Left lung (tissue), 10 donors: ENCODE results near the gene RASSF8. TPM values are rescaled to one million over a fixed set of nuclear protein-coding genes. Genes with fewer than 3 reads are reported as not detected.

ENCODE experiments used
- ATAC-seq: fragments of 200-7000 bp; cut with Tn5 transposase; one replicate; pipeline ENCODE4 v1.9.1; 2020; ENCODE audit warnings: moderate library complexity
- DNase-seq, 4 donors: peaks; one replicate each; pipeline ENCODE4 v3.0.0-alpha.2; 2013 to 2020
- H3K27ac ChIP-seq, 2 donors: fragments of 200-600 bp; sonication (generic) in 1 of 2; one replicate each; pipeline versions ENCODE4 v1.5.0 to v1.8.0; 2020 to 2021
- H3K27me3 ChIP-seq, 2 donors: fragments of 200-600 bp; sonication (generic) in 1 of 2; one replicate each; pipeline versions ENCODE4 v1.5.0 to v1.8.0; 2020 to 2021
- H3K36me3 ChIP-seq, 2 donors: fragments of 200-600 bp; sonication (generic) in 1 of 2; one replicate each; pipeline versions ENCODE4 v1.5.0 to v1.8.0; 2020 to 2021
- H3K4me1 ChIP-seq, 2 donors: fragments of 200-600 bp; one replicate each; pipeline ENCODE4 v1.8.0; 2021
- H3K4me3 ChIP-seq, 2 donors: fragments of 200-600 bp; sonication (generic) in 1 of 2; one replicate each; pipeline versions ENCODE4 v1.5.0 to v1.8.0; 2020 to 2021; ENCODE audit warnings: mild to moderate bottlenecking in 1 of 2
- H3K9me3 ChIP-seq, 2 donors: fragments of 200-600 bp; sonication (generic) in 1 of 2; one replicate each; pipeline versions ENCODE4 v1.5.0 to v1.8.0; 2020 to 2021
- CTCF ChIP-seq, 2 donors: fragments of 200-600 bp; sonication (generic) in 1 of 2; IDR thresholded peaks; one replicate each; pipeline versions ENCODE4 v1.5.0 to v1.8.0; 2021; ENCODE audit warnings: antibody characterized with exemption in 2 of 2
- intact Hi-C, 2 donors: fragments of 100-400 bp; cut with DNase I; formaldehyde crosslinking; loops; one replicate each; pipeline versions ENCODE4 v1.11.2 to v1.14.2; 2022
- polyA plus RNA-seq, 6 donors: library from polyadenylated mRNA; unstranded; fragments of 120-200 nt; gene quantifications; one replicate each; pipeline ENCODE4 v1.2.1, GENCODE V29; 2013; ENCODE audit not compliant: insufficient read length in 6 of 6
- total RNA-seq, 2 donors: library from RNA; stranded (reverse); fragmentation: NEBNext Ultra II Directional; extraction: Animal tissue kit (Norgen Biotek cat#: 25700); gene quantifications; one replicate each; pipeline ENCODE4 v1.2.1, GENCODE V29; 2021
- donor health status: DM: no; HTN: yes; CAD: no.
- donor health status: DM: no; HTN: no; CAD: no.

RASSF8 gene
- total and polyA plus RNA-seq, 8 donors, result 32.5 to 45.3 (median 37.1) TPM

DNA sequence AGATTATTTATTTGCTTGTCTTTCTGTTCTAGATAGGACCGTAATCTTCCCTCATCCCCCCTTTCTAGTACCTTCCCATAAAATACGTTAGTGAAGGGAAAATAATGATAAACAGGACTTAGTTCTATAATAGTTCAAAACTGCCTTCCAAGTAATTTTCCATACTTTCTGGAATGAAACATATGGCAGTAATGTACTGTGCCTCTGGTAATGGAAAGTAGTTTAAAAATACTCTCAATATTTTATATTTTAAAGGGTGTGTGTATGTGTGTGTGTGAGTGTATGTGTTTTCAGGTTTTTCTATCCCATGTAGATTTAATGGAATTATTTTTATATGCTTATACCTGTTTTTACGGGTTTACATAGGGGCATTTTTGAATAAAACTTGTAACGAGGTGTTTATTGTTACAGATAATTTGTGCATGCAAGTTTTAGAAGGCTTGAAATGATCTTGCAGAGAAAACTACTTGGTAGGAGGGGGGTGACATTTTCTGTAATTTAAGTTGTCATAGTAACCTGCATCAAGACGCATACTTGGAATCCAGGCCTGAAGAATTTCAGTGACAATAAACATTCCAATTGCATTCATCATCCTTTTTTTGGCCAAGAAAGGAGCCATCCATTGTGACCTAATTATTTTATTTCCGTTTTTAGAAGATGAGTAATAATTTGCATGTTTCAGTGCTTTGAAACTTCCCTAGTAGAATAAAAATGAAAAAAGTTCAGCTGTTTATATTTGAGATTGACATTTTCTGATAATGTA is 38.9 kb downstream of the RASSF8 start:
- intact Hi-C loops, result no loop called here
- TF ChIP-seq CTCF (IDR thresholded peaks at IDR 0.05), result no peak
- no peaks in the 10 kb centered on the region for H3K36me3 ChIP-seq
- no peaks in the 10 kb centered on the region for H3K27me3 ChIP-seq
- H3K4me3 ChIP-seq, result no peak overlapping the region
- peaks cover 0 to 20% of the 10 kb centered on the region in 2 donors for H3K4me1 ChIP-seq
- ATAC-seq (no peak), DNase-seq (peak in 1 of 4 donors; percentile 32)
- H3K9me3 ChIP-seq, result peaks cover 0 to under 1% of the 10 kb centered on the region in 2 donors
- H3K27ac ChIP-seq, result peak overlapping the region in 1 of 2 donors; percentile 20

DNA sequence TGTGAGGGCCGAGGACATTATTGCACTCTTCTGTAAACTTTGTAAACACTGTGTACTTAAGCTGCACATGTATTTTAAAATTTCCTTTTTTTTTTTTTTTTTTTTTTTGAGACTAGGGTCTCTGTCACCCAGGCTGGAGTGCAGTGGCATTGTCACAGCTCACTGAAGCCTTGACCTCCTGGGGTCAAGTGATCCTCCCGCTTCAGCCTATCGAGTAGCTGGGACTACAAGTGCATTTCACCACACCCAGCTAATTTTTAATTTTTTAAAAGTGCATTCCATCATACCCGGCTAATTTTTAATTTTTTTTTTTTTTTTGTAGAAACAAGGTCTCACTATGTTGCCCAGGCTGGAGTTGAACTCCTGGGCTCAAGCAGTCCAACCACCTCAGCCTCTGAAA is 42.4 kb downstream of the RASSF8 start:
- Histone ChIP-seq H3K27ac (no peak overlapping the region), H3K4me1 (peaks cover 0 to 15% of the 10 kb centered on the region in 2 donors), H3K27me3 (no peaks in the 10 kb centered on the region), H3K36me3 (no peaks in the 10 kb centered on the region), H3K4me3 (no peak overlapping the region), H3K9me3 (peaks cover 0 to 9% of the 10 kb centered on the region in 2 donors)
- DNase-seq (no peak), ATAC-seq (peak; percentile 75)
- no peak for TF ChIP-seq CTCF (IDR thresholded peaks at IDR 0.05)
- intact Hi-C loops, result no loop called here

- Histone ChIP-seq H3K36me3 (no peaks in the 10 kb centered on the region), H3K27ac (no peak overlapping the region), H3K9me3 (peaks cover 0 to 9% of the 10 kb centered on the region in 2 donors), H3K4me1 (peaks cover 0 to 15% of the 10 kb centered on the region in 2 donors), H3K27me3 (no peaks in the 10 kb centered on the region), H3K4me3 (no peak overlapping the region)
- ATAC-seq, result no peak
- DNase-seq, result no peak
- intact Hi-C loops, result no loop called here
- no peak for TF ChIP-seq CTCF (IDR thresholded peaks at IDR 0.05)
These were observed 43.0 kb downstream of the RASSF8 start for GRCh38 chr12:26001530-26001929.

- Histone ChIP-seq H3K36me3 (no peaks in the 10 kb centered on the region), H3K27ac (no peak overlapping the region), H3K4me3 (no peak overlapping the region), H3K4me1 (peaks cover 0 to 3% of the 10 kb centered on the region in 2 donors), H3K9me3 (peaks cover 0 to 9% of the 10 kb centered on the region in 2 donors), H3K27me3 (no peaks in the 10 kb centered on the region)
- intact Hi-C loops, result no loop called here
- no peak for ATAC-seq
- no peak for TF ChIP-seq CTCF (IDR thresholded peaks at IDR 0.05)
- no peak for DNase-seq
These were observed 44.6 kb downstream of the RASSF8 start for GRCh38 chr12:26003065-26003464.

DNA sequence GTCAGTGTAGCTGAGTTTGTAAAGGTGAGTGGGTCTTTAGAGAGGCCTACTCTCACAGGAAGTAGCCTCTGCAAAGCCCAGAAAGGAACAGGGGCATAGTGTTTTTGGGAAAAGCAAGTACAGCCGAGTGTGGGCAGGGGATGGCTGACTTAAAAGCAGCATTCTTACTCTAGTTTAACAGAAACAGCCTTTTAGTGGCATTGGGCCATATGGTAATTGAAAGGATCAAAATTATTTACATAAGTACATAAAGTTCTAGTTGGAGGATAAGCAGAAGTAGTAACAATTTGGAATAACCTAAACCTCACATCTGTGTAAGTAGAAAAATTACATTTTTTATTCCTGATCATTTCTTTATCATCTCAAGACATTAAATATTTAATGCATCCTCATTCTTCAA is 49.1 kb downstream of the RASSF8 start:
- ATAC-seq (no peak), DNase-seq (no peak)
- Histone ChIP-seq H3K4me3 (no peak overlapping the region), H3K9me3 (peaks cover 0 to 6% of the 10 kb centered on the region in 2 donors), H3K27me3 (no peaks in the 10 kb centered on the region), H3K4me1 (peaks cover 0 to 7% of the 10 kb centered on the region in 2 donors), H3K27ac (no peak overlapping the region), H3K36me3 (no peaks in the 10 kb centered on the region)
- intact Hi-C loops, result no loop called here
- no peak for TF ChIP-seq CTCF (IDR thresholded peaks at IDR 0.05)
